Measurements from ENCODE around the gene SIPA1L3.

SIPA1L3 gene

DNA sequence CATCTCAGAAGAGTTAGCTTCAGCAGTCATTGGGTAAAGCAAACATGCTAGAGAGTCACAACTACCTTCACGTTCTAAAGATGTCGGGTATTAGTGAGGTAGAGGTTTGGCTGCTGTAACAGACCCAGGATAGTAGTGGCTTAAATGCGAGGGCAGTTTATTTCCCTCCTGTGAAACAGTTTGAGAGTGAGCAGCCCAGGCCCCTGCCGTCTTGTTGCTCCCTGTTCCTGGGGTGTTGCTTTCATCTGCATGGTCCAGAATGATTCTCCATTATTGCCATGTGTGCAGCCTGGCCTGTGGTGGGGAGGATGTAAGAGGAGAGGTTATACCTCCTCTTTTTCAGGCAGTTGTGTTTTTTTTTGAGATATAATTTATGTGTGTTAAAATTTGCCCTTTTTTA, 63.7 kb downstream of the SIPA1L3 start:
- no peak for TF ChIP-seq EZH2phosphoT487 (conservative IDR thresholded peaks at IDR 0.05; ENCODE audit: low read length)
- TF ChIP-seq, protein P1, sequence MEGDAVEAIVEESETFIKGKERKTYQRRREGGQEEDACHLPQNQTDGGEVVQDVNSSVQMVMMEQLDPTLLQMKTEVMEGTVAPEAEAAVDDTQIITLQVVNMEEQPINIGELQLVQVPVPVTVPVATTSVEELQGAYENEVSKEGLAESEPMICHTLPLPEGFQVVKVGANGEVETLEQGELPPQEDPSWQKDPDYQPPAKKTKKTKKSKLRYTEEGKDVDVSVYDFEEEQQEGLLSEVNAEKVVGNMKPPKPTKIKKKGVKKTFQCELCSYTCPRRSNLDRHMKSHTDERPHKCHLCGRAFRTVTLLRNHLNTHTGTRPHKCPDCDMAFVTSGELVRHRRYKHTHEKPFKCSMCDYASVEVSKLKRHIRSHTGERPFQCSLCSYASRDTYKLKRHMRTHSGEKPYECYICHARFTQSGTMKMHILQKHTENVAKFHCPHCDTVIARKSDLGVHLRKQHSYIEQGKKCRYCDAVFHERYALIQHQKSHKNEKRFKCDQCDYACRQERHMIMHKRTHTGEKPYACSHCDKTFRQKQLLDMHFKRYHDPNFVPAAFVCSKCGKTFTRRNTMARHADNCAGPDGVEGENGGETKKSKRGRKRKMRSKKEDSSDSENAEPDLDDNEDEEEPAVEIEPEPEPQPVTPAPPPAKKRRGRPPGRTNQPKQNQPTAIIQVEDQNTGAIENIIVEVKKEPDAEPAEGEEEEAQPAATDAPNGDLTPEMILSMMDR (IDR thresholded peaks at IDR 0.05; ENCODE audit: insufficient read depth, low read length, poor library complexity, severe bottlenecking), result no peak
- Histone ChIP-seq H3K27ac (ENCODE audit: low read depth, low read length) (peak overlapping the region; percentile 95), H3K9ac (ENCODE audit: low read length) (no peak overlapping the region), H3K27me3 (ENCODE audit: low read length) (no peaks in the 10 kb centered on the region), H3K9me2 (replicated peaks; ENCODE audit: insufficient read depth, low read length) (no peaks in the 10 kb centered on the region), H3F3A (ENCODE audit: insufficient read depth) (peaks cover 33% of the 10 kb centered on the region), H4K20me1 (ENCODE audit: low read depth, low read length) (no peaks in the 10 kb centered on the region), H3K36me3 (ENCODE audit: low read length) (peaks cover 7% of the 10 kb centered on the region; the same call in 1 of the 2 replicates), H3K4me2 (ENCODE audit: low read depth, low read length, poor library complexity, severe bottlenecking) (no peak overlapping the region), H3K79me2 (ENCODE audit: insufficient read depth, low read length) (peaks cover 100% of the 10 kb centered on the region), H3K9me3 (ENCODE audit: insufficient read depth, low read length) (peaks cover 8% of the 10 kb centered on the region; the same call in 1 of the 2 replicates), H2AFZ (ENCODE audit: low read depth, low read length, severe bottlenecking) (no peak overlapping the region), H3K4me3 (ENCODE audit: insufficient read depth, low read length, poor library complexity, severe bottlenecking) (no peak overlapping the region)

DNA sequence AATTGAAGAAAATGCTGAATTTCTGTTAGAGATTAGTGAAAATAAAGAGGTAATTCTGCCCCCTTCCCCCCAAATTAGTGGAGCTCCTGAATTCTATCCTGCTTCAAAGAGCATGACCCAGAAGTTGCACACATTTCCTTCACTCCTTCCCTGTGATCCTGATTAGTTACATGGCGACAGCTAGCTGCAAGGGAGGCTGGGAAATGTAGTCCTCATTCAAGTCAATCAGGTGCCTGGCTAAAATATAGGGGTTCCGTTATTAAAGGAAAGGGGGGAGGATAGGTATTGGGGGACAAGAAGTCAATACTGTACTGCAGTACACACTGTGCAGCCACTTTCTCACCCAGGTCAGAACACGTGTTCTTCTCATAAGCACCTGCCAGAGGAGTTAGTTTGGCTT, 65.8 kb downstream of the SIPA1L3 start:
- Histone ChIP-seq H3K9me3 (ENCODE audit: insufficient read depth, low read length) (peaks cover 8% of the 10 kb centered on the region; the same call in 1 of the 2 replicates), H3K79me2 (ENCODE audit: insufficient read depth, low read length) (peaks cover 98% of the 10 kb centered on the region), H2AFZ (ENCODE audit: low read depth, low read length, severe bottlenecking) (no peak overlapping the region), H3F3A (ENCODE audit: insufficient read depth) (peaks cover 52% of the 10 kb centered on the region), H3K4me2 (ENCODE audit: low read depth, low read length, poor library complexity, severe bottlenecking) (peak overlapping the region; percentile 44), H4K20me1 (ENCODE audit: low read depth, low read length) (no peaks in the 10 kb centered on the region), H3K9me2 (replicated peaks; ENCODE audit: insufficient read depth, low read length) (no peaks in the 10 kb centered on the region), H3K9ac (ENCODE audit: low read length) (peak overlapping the region; percentile 27; the same call in 1 of the 2 replicates), H3K27me3 (ENCODE audit: low read length) (no peaks in the 10 kb centered on the region), H3K36me3 (ENCODE audit: low read length) (peaks cover 7% of the 10 kb centered on the region; the same call in 1 of the 2 replicates), H3K27ac (ENCODE audit: low read depth, low read length) (peak overlapping the region; percentile 95), H3K4me3 (ENCODE audit: insufficient read depth, low read length, poor library complexity, severe bottlenecking) (no peak overlapping the region)
- TF ChIP-seq, protein P1 (IDR thresholded peaks at IDR 0.05; ENCODE audit: insufficient read depth, low read length, poor library complexity, severe bottlenecking), result no peak
- TF ChIP-seq EZH2phosphoT487 (conservative IDR thresholded peaks at IDR 0.05; ENCODE audit: low read length), result no peak

DNA sequence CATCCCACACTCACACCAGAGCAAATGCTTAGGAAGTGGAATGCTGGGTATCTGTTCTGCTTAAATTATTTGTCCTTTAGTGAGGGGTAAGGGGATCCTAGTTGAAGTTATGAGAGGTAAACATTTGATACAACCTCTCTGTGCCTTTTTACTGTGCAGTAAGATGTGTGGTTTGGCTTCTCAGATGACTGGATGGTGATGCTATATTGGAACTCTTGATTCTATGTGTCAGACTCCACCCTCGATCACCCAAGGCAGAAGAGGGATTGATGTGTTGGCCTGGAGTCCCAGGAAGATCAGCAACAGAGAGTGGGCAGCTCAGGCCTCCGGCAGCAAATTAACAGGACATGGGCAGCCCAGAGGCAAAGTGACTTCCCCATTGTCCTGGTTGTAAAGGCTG, 66.7 kb downstream of the SIPA1L3 start:
- Histone ChIP-seq H3K27ac (ENCODE audit: low read depth, low read length) (peak overlapping the region; percentile 95), H3F3A (ENCODE audit: insufficient read depth) (peaks cover 61% of the 10 kb centered on the region), H3K9ac (ENCODE audit: low read length) (peak overlapping the region; percentile 46), H3K9me3 (ENCODE audit: insufficient read depth, low read length) (peaks cover 8% of the 10 kb centered on the region; the same call in 1 of the 2 replicates), H4K20me1 (ENCODE audit: low read depth, low read length) (no peaks in the 10 kb centered on the region), H3K4me2 (ENCODE audit: low read depth, low read length, poor library complexity, severe bottlenecking) (peak overlapping the region; percentile 44), H3K79me2 (ENCODE audit: insufficient read depth, low read length) (peaks cover 92% of the 10 kb centered on the region), H3K4me3 (ENCODE audit: insufficient read depth, low read length, poor library complexity, severe bottlenecking) (no peak overlapping the region), H2AFZ (ENCODE audit: low read depth, low read length, severe bottlenecking) (no peak overlapping the region), H3K36me3 (ENCODE audit: low read length) (peaks cover 7% of the 10 kb centered on the region; the same call in 1 of the 2 replicates), H3K9me2 (replicated peaks; ENCODE audit: insufficient read depth, low read length) (no peaks in the 10 kb centered on the region), H3K27me3 (ENCODE audit: low read length) (no peaks in the 10 kb centered on the region)
- TF ChIP-seq, protein P1 (IDR thresholded peaks at IDR 0.05; ENCODE audit: insufficient read depth, low read length, poor library complexity, severe bottlenecking), result no peak
- no peak for TF ChIP-seq EZH2phosphoT487 (conservative IDR thresholded peaks at IDR 0.05; ENCODE audit: low read length)

All from SU-DHL-6 (cell line).